Measurements from ENCODE around the gene RPTN. TPM values are rescaled to one million over a fixed set of nuclear protein-coding genes. Genes with fewer than 3 reads are reported as not detected.
A peak's percentile ranks its signal among the peaks of the same experiment; 100 is the strongest.

RPTN gene
- total RNA-seq, 6 experiments from 2014 or later, result not detected

- H3K27me3 Mint-ChIP-seq (ENCODE audit: insufficient read depth), result peaks cover 43% of the 10 kb centered on the region
- no peak overlapping the region for H3K27ac Mint-ChIP-seq
- H3K4me1 Mint-ChIP-seq (ENCODE audit: low read depth), result peaks cover 36% of the 10 kb centered on the region
- peaks cover 6% of the 10 kb centered on the region; the same call in 1 of the 2 replicates for H3K36me3 Mint-ChIP-seq (ENCODE audit: low read depth)
- no peak overlapping the region for H3K4me3 Mint-ChIP-seq
- no peak for DNase-seq
- TF ChIP-seq CTCF (IDR thresholded peaks at IDR 0.05), result no peak
- H3K9me3 Mint-ChIP-seq, result no peaks in the 10 kb centered on the region; the same call in 1 of the 2 replicates
Observed at GRCh38 chr1:152169366-152170025, 10.5 kb upstream of the RPTN start.

GRCh38 chr1:152168535-152168868, 9.5 kb upstream of the RPTN start:
- H3K27ac Mint-ChIP-seq, result no peak overlapping the region
- no peak for TF ChIP-seq CTCF (IDR thresholded peaks at IDR 0.05)
- no peaks in the 10 kb centered on the region; the same call in 1 of the 2 replicates for H3K9me3 Mint-ChIP-seq
- DNase-seq, result no peak
- no peak overlapping the region for H3K4me3 Mint-ChIP-seq
- peaks cover 6% of the 10 kb centered on the region; the same call in 1 of the 2 replicates for H3K36me3 Mint-ChIP-seq (ENCODE audit: low read depth)
- peaks cover 37% of the 10 kb centered on the region for H3K4me1 Mint-ChIP-seq (ENCODE audit: low read depth)
- peaks cover 40% of the 10 kb centered on the region for H3K27me3 Mint-ChIP-seq (ENCODE audit: insufficient read depth)

- Mint-ChIP-seq H3K36me3 (ENCODE audit: low read depth) (peaks cover 6% of the 10 kb centered on the region; the same call in 1 of the 2 replicates), H3K4me3 (0 out of 2 replicates have a peak overlapping the region, but pooled peaks have one; percentile 1), H3K4me1 (ENCODE audit: low read depth) (peaks cover 42% of the 10 kb centered on the region), H3K27ac (peak overlapping the region; percentile 66), H3K27me3 (ENCODE audit: insufficient read depth) (peaks cover 36% of the 10 kb centered on the region), H3K9me3 (no peaks in the 10 kb centered on the region; the same call in 1 of the 2 replicates)
- no peak for TF ChIP-seq CTCF (IDR thresholded peaks at IDR 0.05)
- DNase-seq, result peak; percentile 82
Observed at GRCh38 chr1:152167835-152168534, 9.0 kb upstream of the RPTN start.

DNA sequence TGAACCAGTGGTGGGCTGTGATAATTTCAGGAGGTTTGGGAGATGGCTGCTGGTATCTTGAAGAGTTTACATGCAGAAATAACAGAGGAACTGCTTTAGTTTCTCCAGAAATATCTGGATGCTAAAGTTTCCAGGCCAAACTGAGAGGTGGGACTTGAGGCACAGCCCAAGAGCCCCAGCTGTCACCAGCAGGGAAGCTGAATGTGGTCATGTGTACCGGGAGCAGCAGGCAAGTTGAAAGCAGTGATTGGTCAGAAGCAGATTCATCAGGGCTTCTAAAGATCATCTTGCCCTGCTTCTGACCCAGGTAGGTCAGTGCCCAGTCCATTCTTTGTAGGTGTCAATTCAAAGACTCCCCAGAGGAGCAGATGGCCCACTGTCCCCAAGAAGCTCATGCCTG, 7.9 kb upstream of the RPTN start:
- peaks cover 50% of the 10 kb centered on the region for H3K4me1 Mint-ChIP-seq (ENCODE audit: low read depth)
- no peak for TF ChIP-seq CTCF (IDR thresholded peaks at IDR 0.05)
- H3K9me3 Mint-ChIP-seq, result no peaks in the 10 kb centered on the region; the same call in 1 of the 2 replicates
- H3K36me3 Mint-ChIP-seq (ENCODE audit: low read depth), result peaks cover 6% of the 10 kb centered on the region; the same call in 1 of the 2 replicates
- DNase-seq, result no peak
- H3K27me3 Mint-ChIP-seq (ENCODE audit: insufficient read depth), result peaks cover 29% of the 10 kb centered on the region
- peak overlapping the region; percentile 66; the same call in 1 of the 2 replicates for H3K27ac Mint-ChIP-seq
- H3K4me3 Mint-ChIP-seq, result no peak overlapping the region

GRCh38 chr1:152165286-152166077, 6.5 kb upstream of the RPTN start:
- no peak for DNase-seq
- H3K27me3 Mint-ChIP-seq (ENCODE audit: insufficient read depth), result peaks cover 25% of the 10 kb centered on the region
- no peak overlapping the region for H3K4me3 Mint-ChIP-seq
- no peak for TF ChIP-seq CTCF (IDR thresholded peaks at IDR 0.05)
- H3K36me3 Mint-ChIP-seq (ENCODE audit: low read depth), result peaks cover 6% of the 10 kb centered on the region; the same call in 1 of the 2 replicates
- peaks cover 50% of the 10 kb centered on the region for H3K4me1 Mint-ChIP-seq (ENCODE audit: low read depth)
- H3K9me3 Mint-ChIP-seq, result no peaks in the 10 kb centered on the region; the same call in 1 of the 2 replicates
- no peak overlapping the region; the same call in 1 of the 2 replicates for H3K27ac Mint-ChIP-seq
